ENCODE results near the gene COTL1.

The COTL1 gene

GRCh38 chr16:84613408-84614072, 4.3 kb downstream of the COTL1 start:
- DNase-seq: no peak

GRCh38 chr16:84612686-84613085, 5.2 kb downstream of the COTL1 start:
- DNase-seq: no peak

GRCh38 chr16:84611041-84611440, 6.8 kb downstream of the COTL1 start:
- DNase-seq: no peak

GRCh38 chr16:84610376-84610775, 7.5 kb downstream of the COTL1 start:
- DNase-seq: no peak

- DNase-seq: no peak
These were observed 8.2 kb downstream of the COTL1 start for GRCh38 chr16:84609563-84610177.

- DNase-seq: no peak
These were observed 9.6 kb downstream of the COTL1 start for GRCh38 chr16:84608282-84608681.

- DNase-seq: no peak
These were observed 10.2 kb downstream of the COTL1 start for GRCh38 chr16:84607694-84608093.

GRCh38 chr16:84607061-84607460, 10.8 kb downstream of the COTL1 start:
- no peak for DNase-seq

- no peak for DNase-seq
These were observed 11.6 kb downstream of the COTL1 start for GRCh38 chr16:84606081-84606875.

- no peak for DNase-seq
These were observed 12.5 kb downstream of the COTL1 start for GRCh38 chr16:84605339-84605848.

- no peak for DNase-seq
These were observed 13.3 kb downstream of the COTL1 start for GRCh38 chr16:84604477-84605013.

- DNase-seq: no peak
These were observed 13.9 kb downstream of the COTL1 start for GRCh38 chr16:84603940-84604339.

GRCh38 chr16:84603140-84603816, 14.6 kb downstream of the COTL1 start:
- DNase-seq: peak; percentile 28

GRCh38 chr16:84600343-84601229, 17.3 kb downstream of the COTL1 start:
- no peak for DNase-seq

GRCh38 chr16:84599521-84600202, 18.2 kb downstream of the COTL1 start:
- DNase-seq: peak; percentile 24

GRCh38 chr16:84598360-84598759, 19.5 kb downstream of the COTL1 start:
- DNase-seq: no peak

GRCh38 chr16:84597931-84598351, 19.9 kb downstream of the COTL1 start:
- DNase-seq: no peak

- no peak for DNase-seq
These were observed 20.4 kb downstream of the COTL1 start for GRCh38 chr16:84597528-84597896.

- no peak for DNase-seq
These were observed 20.9 kb downstream of the COTL1 start for GRCh38 chr16:84596801-84597527.

- DNase-seq: no peak
These were observed 21.7 kb downstream of the COTL1 start for GRCh38 chr16:84596161-84596560.

- DNase-seq: no peak
These were observed 22.8 kb downstream of the COTL1 start for GRCh38 chr16:84595052-84595481.

All from NCI-H1092 (cell line).